Neuronal stem cell (in vitro differentiated cells): Measurements from ENCODE around the gene ZNF669. TPM values are rescaled to one million over a fixed set of nuclear protein-coding genes. Genes with fewer than 3 reads are reported as not detected.
"Not testable (repeated sequence)": the region's sequence is repeated elsewhere in the genome, so short reads cannot be mapped to it uniquely, and the experiment has no call there.

Experiments used
- DNase-seq: peaks from one replicate; pipeline ENCODE4 v3.0.0-alpha.2; 2013; ENCODE audit warnings: low spot score
- H2AFZ ChIP-seq: one replicate; pipeline ENCODE4 v1.6.1; 2013; ENCODE audit warnings: mild to moderate bottlenecking, low read length, inconsistent platforms
- H2AK5ac ChIP-seq: 2 replicates; pipeline ENCODE4 v1.6.1; 2013; ENCODE audit warnings: low read depth, mild to moderate bottlenecking, inconsistent platforms, low read length, moderate library complexity, mixed read lengths
- H2BK120ac ChIP-seq: 2 replicates; pipeline ENCODE4 v1.6.1; 2013; ENCODE audit warnings: low read depth, mild to moderate bottlenecking, inconsistent platforms, low read length, moderate library complexity, mixed read lengths
- H2BK12ac ChIP-seq: one replicate; pipeline ENCODE4 v1.6.1; 2013; ENCODE audit warnings: low read length, inconsistent platforms
- H2BK15ac ChIP-seq: 2 replicates; pipeline ENCODE4 v1.6.1; 2013; ENCODE audit warnings: mild to moderate bottlenecking, low read length, inconsistent platforms, mixed read lengths
- H2BK5ac ChIP-seq: one replicate; pipeline ENCODE4 v1.6.1; 2013; ENCODE audit warnings: inconsistent platforms, mild to moderate bottlenecking, low read length, moderate library complexity
- H3K14ac ChIP-seq: one replicate; pipeline ENCODE4 v1.6.1; 2013; ENCODE audit warnings: low read length, inconsistent platforms
- H3K18ac ChIP-seq: 2 replicates; pipeline ENCODE4 v1.6.1; 2013; ENCODE audit warnings: low read length, inconsistent platforms
- H3K23ac ChIP-seq: 2 replicates; pipeline ENCODE4 v1.6.1; 2013; ENCODE audit warnings: low read depth, mild to moderate bottlenecking, mixed read lengths, low read length, inconsistent platforms; ENCODE audit not compliant: poor library complexity
- H3K27ac ChIP-seq: replicated peaks from 3 replicates; pipeline ENCODE4 v1.5.1; 2013; ENCODE audit warnings: low read length, inconsistent platforms
- H3K27me3 ChIP-seq, 3 experiments: 2 replicates each; pipeline ENCODE4 v1.6.1; 2013; ENCODE audit warnings: low read length in 3 of 3, mild to moderate bottlenecking in 2 of 3, inconsistent platforms in 1 of 3, low read depth in 1 of 3, mixed read lengths in 1 of 3, moderate library complexity in 1 of 3; ENCODE audit not compliant: control insufficient read depth in 3 of 3, insufficient read depth in 3 of 3
- H3K36me3 ChIP-seq, 2 donors: replicated peaks in 1 of 2; 2 replicates each; pipeline ENCODE4 v1.6.1; 2013; ENCODE audit warnings: low read length in 2 of 2; ENCODE audit not compliant: control insufficient read depth in 2 of 2, insufficient read depth in 2 of 2
- H3K4ac ChIP-seq: 2 replicates; pipeline ENCODE4 v1.6.1; 2013; ENCODE audit warnings: inconsistent platforms, mild to moderate bottlenecking, low read length, moderate library complexity
- H3K4me1 ChIP-seq, 2 donors: 1 replicate in 1 of 2; 2 replicates in 1 of 2; pipeline ENCODE4 v1.6.1; 2013; ENCODE audit warnings: low read length in 2 of 2, low read depth in 1 of 2; ENCODE audit not compliant: control insufficient read depth in 2 of 2, insufficient read depth in 1 of 2
- H3K4me2 ChIP-seq: one replicate; pipeline ENCODE4 v1.6.1; 2013; ENCODE audit warnings: mild to moderate bottlenecking, low read length, inconsistent platforms; ENCODE audit not compliant: insufficient read depth, poor library complexity, severe bottlenecking
- H3K4me3 ChIP-seq, 2 donors: 2 replicates each; pipeline ENCODE4 v1.5.1; 2013; ENCODE audit warnings: low read length in 2 of 2, mild to moderate bottlenecking in 2 of 2, inconsistent platforms in 1 of 2, moderate library complexity in 1 of 2
- H3K79me1 ChIP-seq: one replicate; pipeline ENCODE4 v1.6.1; 2013; ENCODE audit warnings: low read depth, mild to moderate bottlenecking, inconsistent platforms, low read length, moderate library complexity
- H3K9ac ChIP-seq: one replicate; pipeline ENCODE4 v1.6.1; 2013; ENCODE audit warnings: mild to moderate bottlenecking, low read depth, low read length, inconsistent platforms; ENCODE audit not compliant: poor library complexity
- H3K9me3 ChIP-seq, 2 donors: replicated peaks in 1 of 2; 2 replicates each; pipeline versions ENCODE3 to v1.6.1; 2013; ENCODE audit warnings: low read length in 2 of 2, mild to moderate bottlenecking in 2 of 2, inconsistent platforms in 1 of 2, low read depth in 1 of 2, mixed read lengths in 1 of 2, moderate library complexity in 1 of 2; ENCODE audit not compliant: control insufficient read depth in 2 of 2, insufficient read depth in 1 of 2
- H4K8ac ChIP-seq: one replicate; pipeline ENCODE4 v1.6.1; 2013; ENCODE audit warnings: low read depth, mild to moderate bottlenecking, inconsistent platforms, low read length, moderate library complexity
- H4K91ac ChIP-seq: one replicate; pipeline ENCODE4 v1.6.1; 2013; ENCODE audit warnings: low read length, low read depth, mild to moderate bottlenecking, inconsistent platforms; ENCODE audit not compliant: poor library complexity
- WGBS, 2 donors: extraction: QIAGEN DNeasy Blood & Tissue Kit; methylation state at CpG; one replicate each; pipeline ENCODE4 v1.1.7; 2013; ENCODE audit warnings: missing lambda C conversion rate in 2 of 2, mixed read lengths in 1 of 2; ENCODE audit not compliant: insufficient read length in 2 of 2, insufficient replicate concordance in 1 of 2; ENCODE audit errors: extremely low coverage in 2 of 2; 5-methylcytosine and 5-hydroxymethylcytosine counted together
- polyA plus RNA-seq, 2 experiments: library from polyadenylated mRNA; stranded (reverse); fragments of 200-250 nt; gene quantifications; one replicate each; pipeline ENCODE4 v1.2.3, GENCODE V29; 2013

Gene ZNF669
- 11.3 TPM for polyA plus RNA-seq (2013, experiment 1 of 2)
- polyA plus RNA-seq (2013, experiment 2 of 2): 11.7 TPM

DNA sequence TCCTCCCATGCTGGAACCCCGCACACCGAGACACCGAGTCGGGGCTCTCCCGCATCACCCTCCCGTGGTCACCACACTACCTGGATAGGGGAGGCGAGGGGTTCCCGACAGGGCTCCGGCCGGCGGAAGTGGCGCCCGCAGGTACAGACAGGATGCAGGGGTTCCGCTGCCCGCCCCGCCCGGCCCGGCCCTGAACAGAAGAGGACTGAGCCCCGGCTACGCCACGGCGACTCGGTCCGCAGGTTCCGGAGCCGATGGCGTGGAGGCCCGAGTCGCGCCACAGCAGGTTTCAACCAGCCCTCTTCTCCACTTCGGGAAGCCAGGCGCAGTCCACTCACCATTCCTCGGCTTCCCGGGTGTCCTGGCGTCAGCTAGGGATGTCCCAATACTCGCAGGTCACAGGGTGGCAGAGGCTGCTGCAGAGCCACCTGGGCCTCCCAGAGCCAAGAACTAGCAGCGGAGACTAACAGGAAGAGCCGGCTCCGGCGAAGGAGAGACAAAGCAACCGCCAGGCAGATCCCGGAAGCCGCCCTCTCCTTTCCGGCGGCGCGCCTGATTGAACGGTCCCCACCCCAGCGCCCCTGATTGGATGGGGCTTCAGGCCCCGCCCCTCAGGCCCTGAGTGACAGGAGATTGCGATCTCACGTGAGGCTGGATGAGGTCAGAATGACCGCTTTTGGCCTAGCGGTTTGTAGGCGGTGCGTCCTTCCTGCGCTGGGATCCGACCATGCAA is at the start of gene ZNF669:
TSS of gene ZNF669 (minus strand) at position 498 of the 733 bp plus-strand sequence. CDS start at position 341, 157 bp downstream.
- no peak within 1 kb of the TSS for H3K4ac ChIP-seq
- peak within 1 kb of the TSS; percentile 83 for H3K27ac ChIP-seq
- WGBS, 2 donors: no CpG with 5 or more reads among the region's 58 CpGs
- H2BK15ac ChIP-seq: no peak within 1 kb of the TSS
- H2AK5ac ChIP-seq: no peak within 1 kb of the TSS
- H4K91ac ChIP-seq: no peak within 1 kb of the TSS
- H3K27me3 ChIP-seq: no peaks in the 10 kb centered on the region
- H3K18ac ChIP-seq: peak within 1 kb of the TSS; percentile 89
- H3K9ac ChIP-seq: peak within 1 kb of the TSS; percentile 97
- peak within 1 kb of the TSS; percentile 85 for H2AFZ ChIP-seq
- peak within 1 kb of the TSS; percentile 2 for H3K23ac ChIP-seq
- peak within 1 kb of the TSS; percentile 45 for H3K4me2 ChIP-seq
- peaks cover 16 to 39% of the 10 kb centered on the region in 2 donors for H3K36me3 ChIP-seq
- H4K8ac ChIP-seq: no peak within 1 kb of the TSS
- H3K9me3 ChIP-seq: peaks cover 17 to 47% of the 10 kb centered on the region in 2 donors
- no peak within 1 kb of the TSS for H2BK5ac ChIP-seq
- H2BK12ac ChIP-seq: no peak within 1 kb of the TSS
- peaks cover 0 to 2% of the 10 kb centered on the region in 2 donors for H3K4me1 ChIP-seq
- peak within 1 kb of the TSS; percentile 25 for H3K14ac ChIP-seq
- no peaks in the 10 kb centered on the region for H3K79me1 ChIP-seq
- no peak within 1 kb of the TSS for H2BK120ac ChIP-seq
- peak; percentile 92 for DNase-seq
- H3K4me3 ChIP-seq: peak within 1 kb of the TSS; percentile 77 to 93

DNA sequence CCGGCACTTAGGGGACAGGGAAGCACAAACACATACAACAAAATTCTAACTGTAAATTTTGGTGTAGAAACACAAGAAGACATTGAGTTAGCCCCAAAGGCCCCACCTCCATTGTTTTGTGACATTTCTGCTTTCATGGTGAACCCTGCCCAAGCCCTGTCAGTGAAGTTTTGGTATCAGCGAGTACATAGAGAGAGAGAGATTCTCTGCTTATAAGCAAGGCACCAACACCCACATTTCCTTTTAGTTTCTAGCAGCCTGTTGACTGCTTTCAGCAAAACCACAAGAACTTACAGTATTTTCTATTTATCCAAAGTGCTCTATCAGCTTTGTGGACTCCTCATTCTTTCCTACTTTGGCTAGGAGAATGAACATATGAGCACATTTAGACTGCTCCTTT is 43.6 kb upstream of the ZNF669 start:
- Histone ChIP-seq H3K9ac (no peak overlapping the region), H2BK120ac (no peak overlapping the region), H2BK15ac (no peak overlapping the region), H3K27ac (no peak overlapping the region), H3K14ac (no peak overlapping the region), H4K91ac (no peak overlapping the region), H3K36me3 (peaks cover 8 to 63% of the 10 kb centered on the region in 2 donors), H3K27me3 (no peaks in the 10 kb centered on the region), H2BK5ac (no peak overlapping the region), H3K4ac (no peak overlapping the region), H3K79me1 (no peaks in the 10 kb centered on the region), H3K4me3 (no peak overlapping the region), H3K18ac (no peak overlapping the region), H3K23ac (no peak overlapping the region), H4K8ac (no peak overlapping the region), H3K4me1 (no peaks in the 10 kb centered on the region), H2BK12ac (no peak overlapping the region), H2AK5ac (no peak overlapping the region), H3K9me3 (peaks cover 28 to 90% of the 10 kb centered on the region in 2 donors), H3K4me2 (no peak overlapping the region), H2AFZ (no peak overlapping the region)
- DNase-seq: no peak
- WGBS, 2 donors: no CpG with 5 or more reads among the region's 2 CpGs

DNA sequence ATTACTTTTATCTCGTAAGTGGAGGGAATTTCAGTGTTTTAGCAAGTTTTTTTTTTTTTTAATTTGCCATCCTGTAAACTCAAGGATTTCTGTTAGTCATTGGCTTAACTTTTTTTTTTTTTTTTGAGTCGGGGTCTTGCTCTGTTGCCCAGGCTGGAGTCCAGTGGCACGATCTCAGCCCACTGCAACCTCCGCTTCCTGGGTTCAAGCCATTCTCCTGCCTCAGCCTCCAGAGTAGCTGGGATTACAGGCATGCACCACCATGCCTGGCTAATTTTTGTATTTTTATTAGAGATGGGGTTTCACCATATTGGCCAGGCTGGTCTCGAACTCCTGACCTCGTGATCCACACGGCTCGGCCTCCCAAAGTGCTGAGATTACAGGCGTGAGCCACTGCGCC is 43.0 kb upstream of the ZNF669 start:
- not testable (repeated sequence) for H2AK5ac ChIP-seq, H3K27me3 ChIP-seq, H3K23ac ChIP-seq, H3K18ac ChIP-seq, H2BK120ac ChIP-seq, H3K4me3 ChIP-seq, H3K4ac ChIP-seq, H4K91ac ChIP-seq, H3K9ac ChIP-seq, H3K4me1 ChIP-seq, DNase-seq, H3K4me2 ChIP-seq, H3K79me1 ChIP-seq, H2BK5ac ChIP-seq, H3K14ac ChIP-seq, H3K27ac ChIP-seq, H2BK12ac ChIP-seq, H2AFZ ChIP-seq, H4K8ac ChIP-seq, H2BK15ac ChIP-seq
- peaks cover 8 to 62% of the 10 kb centered on the region in 2 donors for H3K36me3 ChIP-seq
- no CpG with 5 or more reads among the region's 10 CpGs for WGBS, 2 donors
- H3K9me3 ChIP-seq: peaks cover 28 to 89% of the 10 kb centered on the region in 2 donors

DNA sequence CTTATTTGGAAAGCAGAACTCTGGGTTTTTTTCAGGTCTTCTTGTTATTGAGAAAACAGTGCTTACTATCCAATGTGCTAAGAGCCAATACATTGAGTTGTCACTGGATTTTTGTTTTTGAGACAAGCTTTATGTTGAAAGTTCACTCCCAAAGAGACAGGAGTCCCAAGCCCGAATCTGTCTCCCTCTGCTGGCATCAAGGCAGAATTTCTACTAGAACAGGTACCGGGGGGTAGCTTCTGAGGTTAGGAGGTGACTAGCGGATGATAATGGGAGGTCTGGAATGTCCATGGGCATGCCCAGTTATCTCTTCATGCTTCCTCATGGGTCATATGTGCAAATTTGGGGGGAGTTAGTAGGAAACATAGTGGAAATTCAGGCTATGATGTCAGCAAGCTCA is 42.5 kb upstream of the ZNF669 start:
- no peak overlapping the region for H3K9ac ChIP-seq
- H3K4ac ChIP-seq: no peak overlapping the region
- H2AK5ac ChIP-seq: no peak overlapping the region
- no peak overlapping the region for H4K91ac ChIP-seq
- no peaks in the 10 kb centered on the region for H3K79me1 ChIP-seq
- no peak overlapping the region for H3K14ac ChIP-seq
- H3K4me3 ChIP-seq: no peak overlapping the region
- no peak overlapping the region for H2BK15ac ChIP-seq
- peaks cover 10 to 62% of the 10 kb centered on the region in 2 donors for H3K36me3 ChIP-seq
- H3K27me3 ChIP-seq: no peaks in the 10 kb centered on the region
- no peak overlapping the region for H4K8ac ChIP-seq
- no peak overlapping the region for H3K18ac ChIP-seq
- H3K4me2 ChIP-seq: no peak overlapping the region
- H2AFZ ChIP-seq: no peak overlapping the region
- no peak overlapping the region for H3K23ac ChIP-seq
- WGBS, 2 donors: no CpG with 5 or more reads among the region's 3 CpGs
- peaks cover 31 to 90% of the 10 kb centered on the region in 2 donors for H3K9me3 ChIP-seq
- H3K27ac ChIP-seq: no peak overlapping the region
- no peak overlapping the region for H2BK5ac ChIP-seq
- DNase-seq: no peak
- no peak overlapping the region for H2BK12ac ChIP-seq
- H3K4me1 ChIP-seq: no peaks in the 10 kb centered on the region
- no peak overlapping the region for H2BK120ac ChIP-seq
